Fibroblast of lung (primary cell): ENCODE data around the gene HEG1.

Source experiments
- EZH2 ChIP-seq: IDR thresholded peaks from 2 replicates; pipeline ENCODE4 v1.5.1; 2012; ENCODE audit warnings: low read length, control low read depth, mild to moderate bottlenecking; ENCODE audit errors: missing control alignments
- TF ChIP-seq, protein P1 (sequence below), 2 donors: IDR thresholded peaks in 1 of 2; conservative IDR thresholded peaks in 1 of 2; 1 replicate in 1 of 2; 2 replicates in 1 of 2; pipeline ENCODE4 v1.5.1; 2011 to 2012; ENCODE audit warnings: low read length in 2 of 2, control low read depth in 1 of 2, inconsistent platforms in 1 of 2, low read depth in 1 of 2, mild to moderate bottlenecking in 1 of 2

GRCh38 chr3:125051715-125052581 is 3.8 kb downstream of the HEG1 start:
- TF ChIP-seq, protein P1, sequence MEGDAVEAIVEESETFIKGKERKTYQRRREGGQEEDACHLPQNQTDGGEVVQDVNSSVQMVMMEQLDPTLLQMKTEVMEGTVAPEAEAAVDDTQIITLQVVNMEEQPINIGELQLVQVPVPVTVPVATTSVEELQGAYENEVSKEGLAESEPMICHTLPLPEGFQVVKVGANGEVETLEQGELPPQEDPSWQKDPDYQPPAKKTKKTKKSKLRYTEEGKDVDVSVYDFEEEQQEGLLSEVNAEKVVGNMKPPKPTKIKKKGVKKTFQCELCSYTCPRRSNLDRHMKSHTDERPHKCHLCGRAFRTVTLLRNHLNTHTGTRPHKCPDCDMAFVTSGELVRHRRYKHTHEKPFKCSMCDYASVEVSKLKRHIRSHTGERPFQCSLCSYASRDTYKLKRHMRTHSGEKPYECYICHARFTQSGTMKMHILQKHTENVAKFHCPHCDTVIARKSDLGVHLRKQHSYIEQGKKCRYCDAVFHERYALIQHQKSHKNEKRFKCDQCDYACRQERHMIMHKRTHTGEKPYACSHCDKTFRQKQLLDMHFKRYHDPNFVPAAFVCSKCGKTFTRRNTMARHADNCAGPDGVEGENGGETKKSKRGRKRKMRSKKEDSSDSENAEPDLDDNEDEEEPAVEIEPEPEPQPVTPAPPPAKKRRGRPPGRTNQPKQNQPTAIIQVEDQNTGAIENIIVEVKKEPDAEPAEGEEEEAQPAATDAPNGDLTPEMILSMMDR (conservative IDR thresholded peaks at IDR 0.05 in 1 of 2, IDR thresholded peaks at IDR 0.05 in 1 of 2; ENCODE audit: low read depth in 1 of 2, low read length in 2 of 2) = no peak
- no peak for TF ChIP-seq EZH2
